Stomach (tissue), 4 donors: ENCODE results near the gene HNRNPAB.

ENCODE experiments used
- CTCF ChIP-seq, 7 experiments: fragments of 450-650 bp in 4 of 7; fragments of 200-600 bp in 3 of 7; sonication (generic) in 3 of 7; IDR thresholded peaks; one replicate each; pipeline ENCODE4 v1.5.1; 2016 to 2019; ENCODE audit warnings: antibody characterized with exemption in 7 of 7, control low read depth in 2 of 7, mild to moderate bottlenecking in 1 of 7
- POLR2AphosphoS5 ChIP-seq, 3 donors: sonication (generic); formaldehyde crosslinking; IDR thresholded peaks; one replicate each; pipeline ENCODE4 v1.6.1; 2016; ENCODE audit warnings: antibody characterized with exemption in 3 of 3

DNA sequence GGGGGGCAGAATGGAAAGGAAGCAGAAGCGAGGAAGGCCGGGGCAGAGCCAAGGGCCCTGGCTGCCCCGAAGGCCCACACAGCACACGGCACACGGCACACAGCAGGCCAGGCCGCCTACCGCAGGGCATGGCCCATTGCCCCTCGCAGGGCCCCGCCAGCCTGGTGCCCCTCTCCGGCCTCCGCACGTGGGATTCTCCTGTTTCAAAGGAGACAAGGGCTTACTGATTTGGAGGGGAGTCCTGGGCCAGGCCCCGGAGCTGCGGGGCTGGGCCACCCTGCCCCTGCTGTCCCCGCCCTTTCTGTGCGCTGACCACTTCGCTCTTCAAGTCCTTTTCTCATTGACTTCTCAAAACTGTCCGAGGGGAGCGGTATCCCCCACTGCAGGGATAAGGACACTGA, 36.0 kb downstream of the HNRNPAB start:
- TF ChIP-seq CTCF (IDR thresholded peaks at IDR 0.05) (no peak), POLR2AphosphoS5 (IDR thresholded peaks at IDR 0.05) (no peak)
